Activated CD4-positive, alpha-beta T cell treated with anti-CD3 and anti-CD28 coated beads, Interleukin-2, amount 10 ng/mL, durations not matched to agents 7 days and 5 days (primary cell): ENCODE measurements around the gene DSP. TPM values are rescaled to one million over a fixed set of nuclear protein-coding genes. Genes with fewer than 3 reads are reported as not detected.

Source experiments
- CTCF ChIA-PET: fragments of 350-600 bp; sonication (Branson Sonifier 250); formaldehyde crosslinking; loops from one replicate; lab custom pipeline; 2021; ENCODE audit warnings: antibody characterized with exemption; lab: Charles Lee
- POLR2A ChIA-PET: fragments of 350-600 bp; sonication (Branson Sonifier 250); formaldehyde crosslinking; loops from one replicate; lab custom pipeline; 2021; ENCODE audit warnings: antibody characterized with exemption; lab: Charles Lee
- DNase-seq: peaks from one replicate; pipeline ENCODE4 v3.0.0-alpha.2; 2020
- H3K27ac Mint-ChIP-seq: one replicate; pipeline ENCODE4 v1.8.0; 2021; ENCODE audit warnings: mild to moderate bottlenecking, moderate library complexity, mixed read lengths
- H3K27me3 Mint-ChIP-seq: one replicate; pipeline ENCODE4 v1.8.0; 2021; ENCODE audit warnings: mixed read lengths
- H3K36me3 Mint-ChIP-seq: one replicate; pipeline ENCODE4 v1.8.0; 2021; ENCODE audit warnings: low read depth, mixed read lengths
- H3K4me1 Mint-ChIP-seq: one replicate; pipeline ENCODE4 v1.8.0; 2021; ENCODE audit warnings: mixed read lengths
- H3K4me3 Mint-ChIP-seq: one replicate; pipeline ENCODE4 v1.8.0; 2021; ENCODE audit warnings: mild to moderate bottlenecking, moderate library complexity, mixed read lengths
- H3K9me3 Mint-ChIP-seq: one replicate; pipeline ENCODE4 v1.8.0; 2021; ENCODE audit warnings: mixed read lengths
- total RNA-seq, 2 experiments: library from RNA; stranded (reverse); gene quantifications; one replicate each; pipeline ENCODE4 v1.2.3, GENCODE V29; 2021

Gene DSP
- total RNA-seq = under 1 TPM; 0.04 to 0.10 TPM

GRCh38 chr6:7541175-7542064 lies at the start of gene DSP:
Gene DSP, plus strand, starts transcription at chr6:7541671. Its CDS starts 245 bp downstream, at chr6:7541916.
- POLR2A ChIA-PET = no interaction called here
- Mint-ChIP-seq H3K4me1 (peaks cover 14% of the 10 kb centered on the region), H3K4me3 (peak within 1 kb of the TSS; percentile 70), H3K27ac (peak within 1 kb of the TSS; percentile 25), H3K27me3 (peaks cover 75% of the 10 kb centered on the region), H3K9me3 (no peaks in the 10 kb centered on the region), H3K36me3 (no peaks in the 10 kb centered on the region)
- peak; percentile 26 for DNase-seq
- CTCF ChIA-PET = no interaction called here

- no peak for DNase-seq
- H3K4me1 Mint-ChIP-seq = no peaks in the 10 kb centered on the region
- CTCF ChIA-PET = no interaction called here
- no peaks in the 10 kb centered on the region for H3K36me3 Mint-ChIP-seq
- no peaks in the 10 kb centered on the region for H3K9me3 Mint-ChIP-seq
- H3K4me3 Mint-ChIP-seq = no peak overlapping the region
- peaks cover 32% of the 10 kb centered on the region for H3K27me3 Mint-ChIP-seq
- POLR2A ChIA-PET = no interaction called here
- H3K27ac Mint-ChIP-seq = no peak overlapping the region
Measured at GRCh38 chr6:7493866-7494265, 47.6 kb upstream of the DSP start.

DNA sequence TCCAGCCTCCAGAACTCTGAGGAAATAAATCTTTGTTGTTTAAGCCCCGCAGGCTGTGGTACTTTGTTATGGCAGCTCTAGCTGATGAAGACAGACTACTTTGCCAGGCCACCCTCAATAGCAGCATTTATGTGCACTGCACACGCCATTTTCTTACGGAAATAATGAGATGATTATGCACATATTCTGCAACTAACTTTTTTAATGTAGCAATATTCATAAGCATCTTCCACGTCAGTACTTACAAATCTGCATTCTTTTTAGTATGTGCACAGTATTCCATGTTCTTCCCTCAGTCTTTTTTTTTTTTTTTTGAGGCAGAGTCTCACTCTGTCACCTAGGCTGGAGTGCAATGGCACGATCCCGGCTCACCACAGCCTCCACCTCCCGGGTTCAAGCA lies 46.8 kb upstream of the DSP start:
- Mint-ChIP-seq H3K36me3 (no peaks in the 10 kb centered on the region), H3K4me1 (no peaks in the 10 kb centered on the region), H3K9me3 (no peaks in the 10 kb centered on the region), H3K4me3 (no peak overlapping the region), H3K27me3 (peaks cover 34% of the 10 kb centered on the region), H3K27ac (no peak overlapping the region)
- DNase-seq = no peak
- ChIA-PET POLR2A (no interaction called here), CTCF (no interaction called here)

DNA sequence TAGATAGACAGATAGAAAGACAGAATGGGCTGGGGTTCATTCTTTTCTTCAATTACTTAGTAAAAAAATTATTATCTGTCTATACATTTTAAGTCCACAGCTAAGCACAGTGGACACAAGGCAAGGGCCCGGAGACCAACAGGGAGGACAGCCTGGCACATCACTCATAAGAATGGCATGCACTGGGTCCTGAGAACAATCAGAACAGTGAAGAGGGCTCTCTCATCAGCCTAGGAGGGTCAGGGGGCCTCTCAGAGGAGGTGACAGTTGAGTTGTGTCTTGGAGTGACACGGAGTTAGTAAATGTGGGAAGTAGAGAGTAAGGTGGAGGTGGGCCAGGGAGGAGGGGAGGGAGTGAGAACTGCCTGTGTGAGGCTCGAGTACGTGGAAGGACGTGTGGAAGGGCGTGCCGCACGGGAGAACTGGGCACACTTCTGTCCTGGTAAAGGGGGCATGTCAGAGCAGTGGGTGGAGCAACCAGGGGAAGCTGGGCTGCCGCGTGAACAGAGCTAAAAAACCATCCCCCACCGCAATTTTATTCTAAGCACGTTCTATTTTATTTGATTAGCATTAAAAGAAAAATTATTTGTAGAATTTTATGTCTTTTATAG lies 45.1 kb upstream of the DSP start:
- Mint-ChIP-seq H3K27ac (no peak overlapping the region), H3K27me3 (peaks cover 26% of the 10 kb centered on the region), H3K36me3 (no peaks in the 10 kb centered on the region), H3K4me3 (no peak overlapping the region), H3K9me3 (no peaks in the 10 kb centered on the region), H3K4me1 (no peaks in the 10 kb centered on the region)
- CTCF ChIA-PET = no interaction called here
- no peak for DNase-seq
- POLR2A ChIA-PET = no interaction called here

GRCh38 chr6:7500752-7501282 lies 40.7 kb upstream of the DSP start:
- peaks cover 3% of the 10 kb centered on the region for H3K4me1 Mint-ChIP-seq
- CTCF ChIA-PET = no interaction called here
- H3K27ac Mint-ChIP-seq = no peak overlapping the region
- peaks cover 12% of the 10 kb centered on the region for H3K27me3 Mint-ChIP-seq
- H3K4me3 Mint-ChIP-seq = no peak overlapping the region
- no peaks in the 10 kb centered on the region for H3K36me3 Mint-ChIP-seq
- POLR2A ChIA-PET = no interaction called here
- no peaks in the 10 kb centered on the region for H3K9me3 Mint-ChIP-seq
- DNase-seq = no peak

- Mint-ChIP-seq H3K4me3 (no peak overlapping the region), H3K27ac (no peak overlapping the region), H3K4me1 (peaks cover 3% of the 10 kb centered on the region), H3K36me3 (no peaks in the 10 kb centered on the region), H3K9me3 (no peaks in the 10 kb centered on the region), H3K27me3 (peaks cover 10% of the 10 kb centered on the region)
- CTCF ChIA-PET = interaction anchor here (0.7 kb wide), 1 partner anchor 98 kb away, joined by 3 read pairs; no protein-coding TSS in a partner anchor
- POLR2A ChIA-PET = no interaction called here
- no peak for DNase-seq
Measured at GRCh38 chr6:7502743-7503142, 38.7 kb upstream of the DSP start.

DNA sequence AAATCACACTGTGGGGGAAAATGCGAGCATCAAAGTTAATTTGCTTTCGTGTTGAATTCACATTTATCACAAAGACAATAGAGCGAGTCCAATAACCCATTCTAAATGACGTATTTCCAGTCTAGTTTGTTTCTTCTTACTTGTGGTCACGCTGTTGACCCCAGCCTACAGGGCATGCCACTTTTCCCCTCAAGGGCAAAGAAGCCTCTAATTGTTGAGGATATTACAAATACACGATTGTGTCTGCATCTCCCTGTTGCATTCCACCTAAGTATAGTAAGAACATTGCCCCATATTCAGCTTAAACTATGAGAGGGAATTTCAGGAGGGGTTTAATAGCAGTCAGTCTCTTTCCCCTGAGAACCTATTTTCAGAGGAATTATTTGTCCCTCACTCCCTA lies 37.4 kb upstream of the DSP start:
- Mint-ChIP-seq H3K27me3 (peaks cover 5% of the 10 kb centered on the region), H3K4me3 (no peak overlapping the region), H3K9me3 (no peaks in the 10 kb centered on the region), H3K36me3 (no peaks in the 10 kb centered on the region), H3K27ac (no peak overlapping the region), H3K4me1 (peaks cover 3% of the 10 kb centered on the region)
- no peak for DNase-seq
- ChIA-PET POLR2A (no interaction called here), CTCF (no interaction called here)

GRCh38 chr6:7505189-7505699 lies 36.2 kb upstream of the DSP start:
- Mint-ChIP-seq H3K4me1 (peaks cover 3% of the 10 kb centered on the region), H3K36me3 (no peaks in the 10 kb centered on the region), H3K4me3 (no peak overlapping the region), H3K9me3 (no peaks in the 10 kb centered on the region), H3K27me3 (peaks cover 3% of the 10 kb centered on the region), H3K27ac (no peak overlapping the region)
- no peak for DNase-seq
- ChIA-PET POLR2A (no interaction called here), CTCF (no interaction called here)

- Mint-ChIP-seq H3K27ac (no peak overlapping the region), H3K4me3 (no peak overlapping the region), H3K27me3 (peaks cover 11% of the 10 kb centered on the region), H3K4me1 (peaks cover 3% of the 10 kb centered on the region), H3K36me3 (no peaks in the 10 kb centered on the region), H3K9me3 (no peaks in the 10 kb centered on the region)
- ChIA-PET POLR2A (no interaction called here), CTCF (no interaction called here)
- DNase-seq = no peak
Measured at GRCh38 chr6:7507600-7507999, 33.9 kb upstream of the DSP start.

DNA sequence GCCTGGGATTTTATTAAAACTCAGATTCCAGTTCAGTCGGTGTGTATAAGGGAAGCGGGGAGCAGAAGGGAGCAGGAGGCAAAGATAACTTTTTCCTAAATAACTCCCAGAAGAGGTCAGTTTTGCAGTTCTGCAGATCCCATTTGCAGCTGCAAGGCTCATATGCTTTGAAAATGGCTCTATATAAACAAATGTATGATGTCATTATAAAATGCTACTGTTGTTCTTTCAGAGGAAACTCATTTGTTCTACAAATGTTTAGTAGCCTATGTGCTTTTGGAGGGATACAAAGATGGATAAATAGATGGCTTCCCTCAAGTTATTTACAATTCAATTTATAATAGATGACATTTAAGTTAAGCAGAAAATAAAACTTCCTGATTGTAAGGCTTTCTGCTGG lies 29.2 kb upstream of the DSP start:
- Mint-ChIP-seq H3K27ac (no peak overlapping the region), H3K9me3 (no peaks in the 10 kb centered on the region), H3K36me3 (no peaks in the 10 kb centered on the region), H3K4me3 (no peak overlapping the region), H3K27me3 (peaks cover 24% of the 10 kb centered on the region), H3K4me1 (no peaks in the 10 kb centered on the region)
- ChIA-PET POLR2A (no interaction called here), CTCF (interaction anchor here (0.6 to 1.0 kb wide), 2 partner anchors 22 to 44 kb away, joined by 3 read pairs; no protein-coding TSS in a partner anchor)
- DNase-seq = no peak

DNA sequence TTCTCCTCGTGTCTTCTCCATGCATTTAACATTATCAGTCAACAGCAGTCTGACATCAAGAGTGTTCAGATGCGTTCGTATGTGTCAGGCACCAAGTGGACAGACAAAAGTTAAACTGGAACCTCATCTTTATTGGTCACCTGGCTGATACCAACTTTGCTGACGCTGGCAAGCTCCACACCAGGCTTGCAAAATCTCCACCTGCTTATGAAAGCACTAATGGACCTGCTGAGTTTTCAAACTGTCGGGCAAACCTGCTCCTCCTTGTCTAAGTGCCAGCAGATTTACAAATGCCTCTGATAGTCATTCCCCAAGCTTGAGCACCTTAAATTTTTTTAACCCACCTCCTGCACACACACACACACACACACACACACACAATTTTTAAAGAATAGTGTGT lies 27.9 kb upstream of the DSP start:
- no peak overlapping the region for H3K4me3 Mint-ChIP-seq
- CTCF ChIA-PET = no interaction called here
- POLR2A ChIA-PET = no interaction called here
- no peak for DNase-seq
- peaks cover 24% of the 10 kb centered on the region for H3K27me3 Mint-ChIP-seq
- no peak overlapping the region for H3K27ac Mint-ChIP-seq
- H3K9me3 Mint-ChIP-seq = no peaks in the 10 kb centered on the region
- H3K4me1 Mint-ChIP-seq = no peaks in the 10 kb centered on the region
- no peaks in the 10 kb centered on the region for H3K36me3 Mint-ChIP-seq

DNA sequence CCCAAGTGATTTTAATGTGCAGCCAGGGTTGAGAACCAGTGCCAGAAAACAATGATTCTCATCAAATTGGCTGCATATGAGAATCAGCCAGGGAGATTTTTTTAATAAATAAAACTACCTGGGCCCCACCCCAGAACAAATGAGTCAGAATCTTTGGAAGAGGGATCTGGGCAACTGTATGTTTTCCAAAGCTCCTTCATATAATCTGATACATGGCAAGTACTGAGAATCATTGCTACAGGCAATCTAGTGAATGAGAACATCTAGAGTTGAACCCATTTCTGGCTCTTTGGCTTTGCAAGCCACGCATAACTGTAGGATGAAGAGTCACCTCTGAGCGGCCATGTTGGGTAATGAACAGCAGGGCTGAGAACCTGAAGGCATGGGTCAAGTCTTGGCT lies 26.1 kb upstream of the DSP start:
- ChIA-PET CTCF (no interaction called here), POLR2A (no interaction called here)
- DNase-seq = no peak
- Mint-ChIP-seq H3K36me3 (no peaks in the 10 kb centered on the region), H3K9me3 (no peaks in the 10 kb centered on the region), H3K27ac (no peak overlapping the region), H3K4me1 (no peaks in the 10 kb centered on the region), H3K4me3 (no peak overlapping the region), H3K27me3 (peaks cover 26% of the 10 kb centered on the region)

DNA sequence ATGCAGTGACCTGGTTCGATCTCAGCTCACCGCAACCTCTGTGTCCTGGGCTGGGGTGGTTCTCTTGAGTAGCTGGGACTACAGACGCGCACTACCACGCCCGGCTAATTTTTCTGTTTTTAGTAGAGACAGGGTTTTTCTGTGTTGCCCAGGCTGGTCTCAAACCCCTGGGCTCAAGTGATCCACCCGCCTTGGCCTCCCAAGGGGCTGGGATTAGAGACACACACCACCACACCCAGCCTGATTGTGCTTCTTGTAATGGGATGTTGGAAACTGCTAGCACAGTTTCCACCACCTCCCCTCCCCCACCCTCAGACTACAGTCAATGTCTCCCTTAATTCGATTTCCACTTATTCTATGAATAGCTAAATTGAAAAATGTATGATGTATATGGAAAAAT lies 22.6 kb upstream of the DSP start:
- no peak overlapping the region for H3K27ac Mint-ChIP-seq
- H3K4me1 Mint-ChIP-seq = no peaks in the 10 kb centered on the region
- no peak overlapping the region for H3K4me3 Mint-ChIP-seq
- no peaks in the 10 kb centered on the region for H3K36me3 Mint-ChIP-seq
- POLR2A ChIA-PET = no interaction called here
- CTCF ChIA-PET = no interaction called here
- peaks cover 29% of the 10 kb centered on the region for H3K27me3 Mint-ChIP-seq
- no peaks in the 10 kb centered on the region for H3K9me3 Mint-ChIP-seq
- DNase-seq = no peak
